Caco-2 (cell line): ENCODE data around the gene TLCD3B. TPM values are rescaled to one million over a fixed set of nuclear protein-coding genes. Genes with fewer than 3 reads are reported as not detected.

ENCODE experiments used
- BruUV-seq: library from RNA; stranded (reverse); fragments of 400-500 nt; replicated peaks from 2 replicates; lab custom pipeline; 2021; lab: Mats Ljungman, UMichigan
- CTCF ChIA-PET: fragments of 300-600 bp; sonication (Branson Sonifier 250); formaldehyde crosslinking; loops from one replicate; lab custom pipeline; 2022; ENCODE audit warnings: antibody characterized with exemption; lab: Charles Lee
- POLR2A ChIA-PET: fragments of 300-600 bp; sonication (Branson Sonifier 250); formaldehyde crosslinking; loops from one replicate; lab custom pipeline; 2022; ENCODE audit warnings: antibody characterized with exemption; lab: Charles Lee
- DNase-seq, 2 experiments: peaks; one replicate each; pipeline versions ENCODE4 v3.0.0 to v3.0.0-alpha.2; 2020 to 2022
- H3K27me3 ChIP-seq: replicated peaks from 2 replicates; pipeline ENCODE4 v1.6.0; 2011; ENCODE audit warnings: low read length; ENCODE audit not compliant: control insufficient read depth, insufficient read depth
- H3K36me3 ChIP-seq: 2 replicates; pipeline ENCODE4 v1.5.1; 2011; ENCODE audit warnings: low read length; ENCODE audit not compliant: control insufficient read depth, insufficient read depth
- H3K4me1 ChIP-seq: fragments of 250-450 bp; sonication (Bioruptor Pico); 2 replicates; pipeline ENCODE4 v1.5.1; 2020; ENCODE audit warnings: mild to moderate bottlenecking
- H3K4me3 ChIP-seq: 2 replicates; pipeline ENCODE4 v1.5.1; 2011; ENCODE audit warnings: low read depth, mild to moderate bottlenecking, control low read depth, low read length
- H3K9me3 ChIP-seq: fragments of 250-450 bp; sonication (Bioruptor Pico); 2 replicates; pipeline ENCODE4 v1.5.1; 2020; ENCODE audit warnings: mild to moderate bottlenecking, moderate library complexity
- H3K27ac Mint-ChIP-seq: one replicate; pipeline ENCODE4 v1.8.0; 2022; ENCODE audit warnings: mixed read lengths; ENCODE audit not compliant: unreplicated experiment
- H3K27me3 Mint-ChIP-seq: one replicate; pipeline ENCODE4 v1.8.0; 2022; ENCODE audit warnings: mixed read lengths; ENCODE audit not compliant: insufficient read depth, unreplicated experiment
- H3K36me3 Mint-ChIP-seq: one replicate; pipeline ENCODE4 v1.8.0; 2022; ENCODE audit warnings: mild to moderate bottlenecking, mixed read lengths; ENCODE audit not compliant: insufficient read depth, unreplicated experiment
- H3K4me1 Mint-ChIP-seq: one replicate; pipeline ENCODE4 v1.8.0; 2022; ENCODE audit warnings: low read depth, mixed read lengths; ENCODE audit not compliant: unreplicated experiment
- H3K4me3 Mint-ChIP-seq: one replicate; pipeline ENCODE4 v1.8.0; 2022; ENCODE audit warnings: mild to moderate bottlenecking, moderate library complexity, mixed read lengths; ENCODE audit not compliant: unreplicated experiment
- H3K9me3 Mint-ChIP-seq: one replicate; pipeline ENCODE4 v1.8.0; 2022; ENCODE audit warnings: mixed read lengths; ENCODE audit not compliant: unreplicated experiment
- intact Hi-C: fragments of 100-400 bp; cut with micrococcal nuclease; formaldehyde crosslinking; loops from one replicate; pipeline ENCODE4 v1.10.0; 2022; ENCODE audit not compliant: unreplicated experiment
- total RNA-seq: library from RNA; stranded (reverse); gene quantifications from 2 replicates; pipeline ENCODE4 v1.2.3, GENCODE V29; 2022
- TF ChIP-seq, protein P1 (sequence below), 2 experiments: fragments of 200-600 bp in 1 of 2; IDR thresholded peaks; 1 replicate in 1 of 2; 2 replicates in 1 of 2; pipeline versions ENCODE4 v1.5.1 to v1.8.0; 2011 to 2022; ENCODE audit warnings: antibody characterized with exemption in 1 of 2, control low read depth in 1 of 2, inconsistent platforms in 1 of 2, low read depth in 1 of 2, low read length in 1 of 2, mild to moderate bottlenecking in 1 of 2, moderate library complexity in 1 of 2; ENCODE audit not compliant: insufficient read depth in 1 of 2, severe bottlenecking in 1 of 2, unreplicated experiment in 1 of 2

Gene TLCD3B
- total RNA-seq, 1 experiment from 2014 or later = 0.48 TPM

DNA sequence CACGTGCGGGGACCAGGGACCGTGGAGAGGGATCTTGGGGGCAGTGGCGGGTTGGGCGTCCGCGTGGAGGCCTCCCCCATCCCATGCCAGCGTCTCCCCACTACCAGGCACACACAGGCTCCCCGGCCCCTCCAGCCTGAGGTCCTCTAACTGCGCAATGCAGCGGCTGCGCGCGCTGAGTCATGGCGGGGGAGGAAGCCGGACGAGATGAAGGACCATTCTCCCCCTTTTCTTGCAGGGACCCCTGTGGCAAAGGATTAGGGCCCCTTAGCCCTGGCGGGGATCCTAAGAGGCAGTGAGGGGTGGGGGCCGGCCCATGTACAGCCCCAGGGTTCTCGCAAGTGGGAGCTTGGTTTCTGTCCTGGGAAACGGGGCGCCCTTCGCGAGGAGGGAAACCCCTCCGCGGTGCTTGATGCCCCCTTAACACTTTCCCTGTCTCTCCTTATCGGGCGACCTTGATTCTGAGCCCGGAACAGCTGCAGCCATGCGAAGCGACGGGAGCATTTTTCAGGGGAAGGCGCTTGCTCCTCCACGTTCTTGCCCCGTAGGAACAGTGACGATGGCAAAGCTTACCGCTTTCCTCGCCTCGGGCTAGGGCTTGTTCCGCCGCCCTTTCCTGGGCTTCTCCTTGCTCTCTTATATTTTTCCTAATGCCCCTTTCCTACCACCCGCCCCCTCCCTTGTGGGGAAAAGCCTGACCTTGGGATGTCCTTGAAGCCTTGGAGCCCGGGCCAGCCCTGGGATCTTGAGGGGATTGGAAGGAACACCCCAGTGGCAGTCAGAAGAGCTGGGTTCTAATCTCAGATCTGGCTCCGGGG, 35.1 kb upstream of the TLCD3B start:
- Mint-ChIP-seq H3K9me3 (no peaks in the 10 kb centered on the region), H3K4me1 (peaks cover 19% of the 10 kb centered on the region), H3K36me3 (peaks cover 72% of the 10 kb centered on the region), H3K27ac (peak overlapping the region; percentile 97), H3K27me3 (no peaks in the 10 kb centered on the region), H3K4me3 (peak overlapping the region; percentile 95)
- Histone ChIP-seq H3K36me3 (peaks cover 15% of the 10 kb centered on the region), H3K9me3 (no peaks in the 10 kb centered on the region), H3K4me1 (peaks cover 8% of the 10 kb centered on the region; the same call in 1 of the 2 replicates), H3K27me3 (no peaks in the 10 kb centered on the region), H3K4me3 (peak overlapping the region; percentile 98)
- intact Hi-C loops = loop anchor here (2.0 to 10.0 kb wide), 4 partner anchors 25 to 1094 kb away; partner anchors contain the start of genes SPNS1, TBX6 and ZNF771
- TF ChIP-seq, protein P1, sequence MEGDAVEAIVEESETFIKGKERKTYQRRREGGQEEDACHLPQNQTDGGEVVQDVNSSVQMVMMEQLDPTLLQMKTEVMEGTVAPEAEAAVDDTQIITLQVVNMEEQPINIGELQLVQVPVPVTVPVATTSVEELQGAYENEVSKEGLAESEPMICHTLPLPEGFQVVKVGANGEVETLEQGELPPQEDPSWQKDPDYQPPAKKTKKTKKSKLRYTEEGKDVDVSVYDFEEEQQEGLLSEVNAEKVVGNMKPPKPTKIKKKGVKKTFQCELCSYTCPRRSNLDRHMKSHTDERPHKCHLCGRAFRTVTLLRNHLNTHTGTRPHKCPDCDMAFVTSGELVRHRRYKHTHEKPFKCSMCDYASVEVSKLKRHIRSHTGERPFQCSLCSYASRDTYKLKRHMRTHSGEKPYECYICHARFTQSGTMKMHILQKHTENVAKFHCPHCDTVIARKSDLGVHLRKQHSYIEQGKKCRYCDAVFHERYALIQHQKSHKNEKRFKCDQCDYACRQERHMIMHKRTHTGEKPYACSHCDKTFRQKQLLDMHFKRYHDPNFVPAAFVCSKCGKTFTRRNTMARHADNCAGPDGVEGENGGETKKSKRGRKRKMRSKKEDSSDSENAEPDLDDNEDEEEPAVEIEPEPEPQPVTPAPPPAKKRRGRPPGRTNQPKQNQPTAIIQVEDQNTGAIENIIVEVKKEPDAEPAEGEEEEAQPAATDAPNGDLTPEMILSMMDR (IDR thresholded peaks at IDR 0.05; ENCODE audit: insufficient read depth in 1 of 2, low read depth in 1 of 2, low read length in 1 of 2, severe bottlenecking in 1 of 2, unreplicated experiment in 1 of 2) = no peak
- DNase-seq = no peak
- TSS peak; percentile 53 for BruUV-seq
- CTCF ChIA-PET = interaction anchor here (0.6 to 1.1 kb wide), 4 partner anchors 12 to 258 kb away, joined by 3 to 9 read pairs (median 6); partner anchors contain the start of gene TBX6
- POLR2A ChIA-PET = interaction anchor here (0.6 to 1.9 kb wide), 11 partner anchors 9 to 1170 kb away, joined by 3 to 13 read pairs (median 5); partner anchors contain the start of genes PPP4C, TAOK2, TBC1D10B and TBX6

- TF ChIP-seq, protein P1 (IDR thresholded peaks at IDR 0.05; ENCODE audit: insufficient read depth in 1 of 2, low read depth in 1 of 2, low read length in 1 of 2, severe bottlenecking in 1 of 2, unreplicated experiment in 1 of 2) = no peak
- Histone ChIP-seq H3K4me1 (peaks cover 8% of the 10 kb centered on the region; the same call in 1 of the 2 replicates), H3K36me3 (peaks cover 14% of the 10 kb centered on the region), H3K27me3 (no peaks in the 10 kb centered on the region), H3K9me3 (no peaks in the 10 kb centered on the region), H3K4me3 (peak within 1 kb of the TSS; percentile 98)
- Mint-ChIP-seq H3K4me3 (peak within 1 kb of the TSS; percentile 95), H3K36me3 (peaks cover 63% of the 10 kb centered on the region), H3K27me3 (no peaks in the 10 kb centered on the region), H3K9me3 (no peaks in the 10 kb centered on the region), H3K4me1 (peaks cover 19% of the 10 kb centered on the region), H3K27ac (peak within 1 kb of the TSS; percentile 97)
- peak; percentile 95 to 96 for DNase-seq
- ChIA-PET POLR2A (interaction anchor here (0.5 to 1.9 kb wide), 13 partner anchors 10 to 1170 kb away, joined by 3 to 13 read pairs (median 5); partner anchors contain the start of genes PPP4C, TAOK2, TBC1D10B and TBX6), CTCF (interaction anchor here (0.6 to 1.3 kb wide), 6 partner anchors 11 to 258 kb away, joined by 3 to 9 read pairs (median 4); partner anchors contain the start of gene TBX6)
- BruUV-seq = TSS peak; percentile 81
- intact Hi-C loops = loop anchor here (2.0 to 10.0 kb wide), 4 partner anchors 25 to 1093 kb away; partner anchors contain the start of genes SPNS1, TBX6 and ZNF771
Measured at GRCh38 chr16:30065102-30065942, 34.3 kb upstream of the TLCD3B start, which contains the start of gene ALDOA. Gene ALDOA (plus strand): TSS chr16:30065760. CDS start chr16:30066898, 1,138 bp downstream.
